Measurements from ENCODE around the gene CTNNA3. TPM values are rescaled to one million over a fixed set of nuclear protein-coding genes. Genes with fewer than 3 reads are reported as not detected.
"Not testable (repeated sequence)": the region's sequence is repeated elsewhere in the genome, so short reads cannot be mapped to it uniquely, and the experiment has no call there.

Gene CTNNA3
- polyA plus RNA-seq, 4 donors = 1.0 to 3.9 (median 2.9) TPM

DNA sequence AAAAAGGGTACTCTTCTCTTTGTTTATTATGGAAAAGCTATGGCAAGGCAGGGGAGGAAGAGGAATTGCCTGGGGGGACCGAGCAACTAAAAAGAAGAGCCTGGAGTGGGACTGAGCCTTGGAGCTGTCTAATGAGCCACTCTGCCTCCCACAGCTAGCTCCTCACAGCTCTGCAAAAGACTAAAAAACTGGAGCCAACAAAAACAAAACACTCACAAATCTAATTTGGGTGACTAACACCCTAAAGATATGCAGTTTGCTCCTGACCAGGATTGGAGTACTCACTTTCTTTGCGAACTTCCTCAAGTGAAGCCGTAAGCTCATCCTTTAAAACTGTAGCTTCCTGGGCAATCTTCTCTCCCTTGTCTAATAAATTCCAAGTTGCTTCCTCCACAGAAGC is 89.4 kb downstream of the CTNNA3 start:
- no peak for DNase-seq (ENCODE audit: low read depth in 4 of 4, low spot score in 3 of 4)

DNA sequence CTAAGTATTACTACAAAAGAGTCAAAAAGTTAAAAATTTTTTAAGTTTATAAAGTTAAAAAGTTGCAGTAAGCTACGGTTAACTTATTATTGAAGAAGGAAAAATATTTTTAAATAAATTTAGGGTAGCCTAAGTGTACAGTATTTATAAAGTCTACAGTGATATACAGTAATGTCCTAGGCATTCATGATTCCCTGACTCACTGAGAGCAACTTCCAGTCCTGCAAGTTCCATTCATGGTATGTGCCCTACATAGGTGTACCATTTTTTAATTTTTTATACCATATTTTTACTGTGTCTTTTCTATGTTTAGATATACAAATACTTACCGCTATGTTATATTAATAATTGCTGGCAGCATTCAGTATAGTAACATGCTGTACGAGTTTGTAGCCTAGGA is 92.3 kb downstream of the CTNNA3 start:
- DNase-seq (ENCODE audit: low read depth in 4 of 4, low spot score in 3 of 4) = no peak

DNA sequence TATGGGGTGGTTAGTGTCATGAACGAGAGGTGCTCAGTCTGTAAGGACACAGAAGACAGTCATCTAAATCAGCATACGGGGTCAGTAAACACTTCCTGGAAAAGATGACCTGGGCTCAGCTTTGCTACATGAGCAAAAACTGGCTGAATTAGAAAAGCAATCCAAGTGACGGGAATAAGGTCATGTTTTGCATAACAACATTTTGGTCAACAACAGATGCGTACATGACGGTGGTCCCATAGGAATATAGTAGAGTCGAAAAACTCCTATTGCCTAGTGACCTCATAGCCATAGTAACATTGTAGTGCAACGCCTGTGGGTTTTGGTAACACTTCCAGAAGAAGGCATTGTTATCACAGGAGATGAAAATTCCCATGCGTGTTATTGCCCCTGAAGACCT is 92.9 kb downstream of the CTNNA3 start:
- no peak for DNase-seq (ENCODE audit: low read depth in 4 of 4, low spot score in 3 of 4)

DNA sequence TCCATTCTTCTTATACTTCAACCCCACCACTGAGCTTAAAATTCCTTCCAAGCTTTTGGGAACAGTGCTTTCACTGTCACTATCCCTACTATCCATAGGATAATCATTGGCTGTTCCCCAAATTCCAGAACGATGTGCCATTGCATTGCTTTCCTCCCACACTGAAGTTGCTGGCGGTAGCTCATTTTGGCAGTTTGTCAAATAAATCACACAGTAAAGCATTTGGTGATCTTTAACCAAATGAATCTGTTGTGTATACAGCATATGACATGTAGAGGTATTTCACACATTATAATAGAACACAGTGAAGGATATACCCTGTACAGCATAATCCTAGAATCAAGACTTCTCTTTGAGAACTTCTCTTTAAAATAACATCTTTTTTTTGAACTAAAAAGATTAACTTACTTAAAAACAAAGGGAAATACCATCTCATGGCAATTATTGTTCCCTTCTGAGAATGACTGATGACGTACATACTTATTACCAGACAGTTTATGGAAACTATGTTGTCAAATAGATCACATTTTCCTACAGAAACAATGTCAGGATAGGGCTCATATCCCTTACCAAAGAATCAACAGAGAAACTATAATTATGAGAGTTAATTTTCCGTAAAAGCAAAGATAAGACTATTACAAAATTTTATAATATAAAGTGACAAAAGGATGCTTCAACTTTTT is 93.6 kb downstream of the CTNNA3 start:
- DNase-seq (ENCODE audit: low read depth in 4 of 4, low spot score in 3 of 4) = no peak

DNA sequence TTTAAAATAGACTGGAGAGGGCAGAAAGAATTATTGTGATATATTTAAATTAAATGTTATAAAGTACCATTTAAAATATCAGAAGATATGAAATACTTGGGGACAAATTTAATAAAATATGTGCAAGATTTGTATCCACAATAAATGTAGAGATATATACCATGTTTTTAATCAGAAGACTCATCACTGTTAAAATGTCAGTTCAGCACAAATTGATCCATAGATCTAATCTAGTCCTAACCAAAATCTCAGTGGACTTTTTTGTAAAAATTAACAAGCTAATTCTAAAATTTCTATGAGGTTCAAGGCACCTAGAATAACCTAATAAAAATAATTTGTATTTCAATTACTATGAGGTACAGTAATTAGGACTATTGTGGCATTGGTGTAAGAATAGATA is 96.4 kb downstream of the CTNNA3 start:
- no peak for DNase-seq (ENCODE audit: low read depth in 4 of 4, low spot score in 3 of 4)

DNA sequence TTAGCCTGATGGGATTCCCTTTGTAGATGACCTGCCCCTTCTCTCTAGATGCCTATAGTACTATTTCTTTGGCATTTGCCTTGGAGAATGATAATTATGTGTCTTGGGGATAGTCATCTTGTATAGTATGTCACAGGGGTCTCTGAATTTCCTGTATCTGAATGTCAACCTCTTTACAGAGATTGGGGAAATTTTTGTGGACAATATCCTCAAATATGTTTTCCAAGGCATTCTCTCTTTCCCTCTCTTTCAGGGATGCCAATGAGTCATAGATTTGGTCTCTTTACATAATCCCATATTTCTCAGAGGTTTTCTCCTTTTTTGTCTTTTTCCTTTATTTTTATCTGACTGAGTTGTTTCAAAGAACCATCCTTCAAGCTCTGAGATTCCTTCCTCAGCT is 99.4 kb downstream of the CTNNA3 start:
- no peak for DNase-seq (ENCODE audit: low read depth in 4 of 4, low spot score in 3 of 4)

DNA sequence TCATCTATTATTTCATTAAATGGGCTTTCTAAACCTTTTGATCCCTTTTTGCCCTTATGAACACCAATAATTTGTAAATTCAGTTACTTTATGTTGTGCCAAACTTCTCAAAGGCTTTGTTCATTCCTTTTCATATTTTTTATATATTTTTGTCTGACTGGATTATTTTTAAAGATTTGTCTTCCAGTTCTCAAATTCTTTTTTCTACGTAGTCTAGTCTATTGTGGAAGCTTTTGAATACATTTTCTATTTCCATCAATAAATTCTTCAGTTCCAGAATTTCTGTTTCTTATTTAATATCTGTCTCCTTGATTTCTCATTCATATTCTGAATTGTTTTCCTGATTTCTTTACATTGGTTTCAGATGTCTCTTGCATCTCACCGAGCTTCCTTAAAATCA is 108.2 kb downstream of the CTNNA3 start:
- no peak for DNase-seq (ENCODE audit: low read depth in 4 of 4, low spot score in 3 of 4)

DNA sequence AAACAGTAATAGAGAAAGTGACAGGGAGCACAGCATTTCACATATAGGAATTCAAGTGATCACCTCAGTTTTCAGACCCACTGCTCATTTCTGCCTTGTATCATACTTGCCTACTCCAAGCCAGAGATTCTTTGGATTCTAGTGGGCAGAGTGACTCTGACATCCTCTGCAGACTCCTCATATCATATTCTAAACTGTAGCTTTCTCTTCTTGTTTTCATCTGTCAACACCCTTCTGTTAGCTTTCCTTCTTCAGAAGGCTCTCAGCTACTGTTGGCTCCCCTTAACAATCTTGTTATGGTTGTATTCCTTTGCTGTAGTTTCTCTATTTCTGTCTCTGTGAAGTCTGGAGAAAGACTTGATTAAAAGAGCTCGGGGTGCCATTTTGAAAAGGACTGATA is 120.5 kb downstream of the CTNNA3 start:
- no peak for DNase-seq (ENCODE audit: low read depth in 4 of 4, low spot score in 3 of 4)

DNA sequence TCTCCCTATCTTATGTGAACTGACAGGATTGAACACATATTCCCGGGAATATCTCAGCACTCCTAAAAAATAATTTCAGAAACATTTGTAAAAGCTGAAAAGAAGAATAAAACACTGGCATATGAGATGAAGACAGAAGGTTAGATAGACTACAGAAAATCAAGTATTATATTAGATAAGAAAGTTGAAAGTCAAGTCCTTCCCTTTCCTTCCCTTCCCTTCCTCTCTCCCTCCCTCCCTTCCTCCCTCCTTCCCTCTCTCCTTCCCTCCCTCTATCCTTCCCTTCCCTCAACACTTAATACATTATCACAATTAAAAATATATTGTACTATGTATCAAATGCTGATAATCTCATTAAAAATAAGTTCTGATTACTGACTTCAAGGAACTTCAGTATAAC is 122.5 kb downstream of the CTNNA3 start:
- DNase-seq (ENCODE audit: low read depth in 4 of 4, low spot score in 3 of 4) = no peak

DNA sequence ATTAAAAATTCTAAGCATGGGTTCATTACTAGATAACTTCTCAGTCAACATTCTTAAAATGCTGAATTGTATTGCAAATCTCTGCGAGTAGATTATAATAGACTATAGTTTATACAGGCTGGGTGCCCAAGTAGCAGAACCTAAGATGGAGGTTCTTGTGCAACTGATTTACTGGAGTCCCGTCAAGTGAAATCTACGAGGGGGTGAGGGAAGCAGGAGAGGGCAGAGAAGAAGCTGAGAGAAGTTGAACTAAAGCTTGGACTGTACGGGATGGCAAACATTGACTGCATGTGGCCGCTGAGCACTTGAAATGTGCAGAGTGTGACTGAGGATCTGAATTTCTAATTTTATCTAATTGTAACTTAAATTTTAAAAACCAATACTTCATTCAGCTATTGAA is 124.5 kb downstream of the CTNNA3 start:
- no peak for DNase-seq (ENCODE audit: low read depth in 4 of 4, low spot score in 3 of 4)

DNA sequence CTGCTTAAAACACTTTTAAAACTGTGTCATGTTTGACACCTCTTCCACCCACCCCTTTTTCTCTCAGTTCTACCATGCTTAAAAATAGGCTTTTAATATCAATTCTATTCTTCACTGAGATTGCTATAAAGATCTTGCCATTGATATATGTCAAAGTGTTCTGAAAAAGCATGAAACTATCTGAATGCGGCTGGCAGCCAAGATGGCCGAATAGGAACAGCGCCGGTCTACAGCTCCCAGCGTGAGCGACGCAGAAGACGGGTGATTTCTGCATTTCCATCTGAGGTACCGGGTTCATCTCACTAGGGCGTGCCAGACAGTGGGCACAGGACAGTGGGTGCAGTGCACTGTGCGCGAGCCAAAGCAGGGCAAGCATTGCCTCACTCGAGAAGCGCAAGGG is 137.7 kb downstream of the CTNNA3 start:
- DNase-seq (ENCODE audit: low read depth in 4 of 4, low spot score in 3 of 4) = not testable (repeated sequence)

DNA sequence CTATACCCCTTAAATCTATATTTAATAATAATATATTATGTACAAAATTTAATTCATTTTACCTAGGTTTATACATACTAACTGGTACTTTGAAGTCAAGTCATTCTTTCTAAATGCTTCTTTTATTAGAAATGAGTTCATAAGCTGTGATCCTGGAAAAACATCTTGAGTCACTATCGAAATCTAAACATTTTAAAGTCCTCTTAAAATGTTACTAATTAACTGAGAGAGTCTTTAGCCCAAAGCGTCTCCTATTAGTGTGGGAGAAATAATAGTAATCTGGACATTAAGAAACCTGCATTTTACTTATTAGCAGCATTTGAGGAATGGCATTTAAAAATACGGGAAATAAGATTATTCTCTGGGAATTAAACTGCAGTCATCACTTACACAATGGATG is 142.7 kb downstream of the CTNNA3 start:
- no peak for DNase-seq (ENCODE audit: low read depth in 4 of 4, low spot score in 3 of 4)

DNA sequence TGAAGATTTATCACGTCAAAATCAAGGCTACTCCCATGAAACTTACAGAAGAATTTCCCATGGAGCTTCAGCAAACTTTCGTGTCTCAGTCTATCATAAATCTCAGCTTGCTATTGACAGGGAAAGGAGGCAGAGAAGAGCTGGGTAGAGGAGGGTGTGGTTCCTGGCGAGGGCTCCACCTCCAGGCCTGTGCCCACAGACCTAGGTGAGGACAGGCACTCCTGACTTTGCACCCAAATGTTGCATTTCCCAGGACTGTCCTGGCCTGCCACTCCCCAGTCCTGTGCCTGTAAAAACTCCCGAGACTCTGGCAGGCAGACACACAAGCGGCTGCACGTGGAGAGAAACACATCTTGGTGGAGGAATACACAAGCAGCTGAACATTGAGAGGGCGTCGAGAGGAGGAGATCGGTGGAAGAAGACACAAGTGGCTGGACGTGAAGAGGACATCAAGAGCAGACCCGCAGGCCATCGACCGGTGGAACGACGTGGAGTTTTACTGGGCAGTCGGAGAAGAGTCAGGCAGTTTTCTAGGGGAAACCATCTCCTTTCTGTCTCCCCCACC is 145.1 kb downstream of the CTNNA3 start:
- no peak for DNase-seq (ENCODE audit: low read depth in 4 of 4, low spot score in 3 of 4)

DNA sequence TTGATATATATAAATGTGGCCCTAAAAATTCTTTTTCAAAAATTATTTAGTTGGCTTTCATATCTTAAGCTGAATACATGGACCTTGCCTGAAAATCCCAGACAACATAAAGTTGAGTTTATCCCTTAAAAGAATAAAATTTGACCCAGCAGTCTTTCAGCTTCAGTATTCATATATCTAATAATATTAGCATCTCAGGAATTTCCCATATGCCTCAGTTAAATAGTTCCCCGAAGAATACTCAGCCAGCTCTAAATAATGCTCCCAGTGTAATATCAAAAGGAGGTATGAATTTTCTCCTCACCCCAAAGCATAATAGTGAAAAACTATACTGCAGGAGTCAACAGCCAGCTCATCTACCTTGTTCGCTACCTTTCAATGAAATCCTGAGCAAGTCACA is 145.9 kb downstream of the CTNNA3 start:
- DNase-seq (ENCODE audit: low read depth in 4 of 4, low spot score in 3 of 4) = no peak

DNA sequence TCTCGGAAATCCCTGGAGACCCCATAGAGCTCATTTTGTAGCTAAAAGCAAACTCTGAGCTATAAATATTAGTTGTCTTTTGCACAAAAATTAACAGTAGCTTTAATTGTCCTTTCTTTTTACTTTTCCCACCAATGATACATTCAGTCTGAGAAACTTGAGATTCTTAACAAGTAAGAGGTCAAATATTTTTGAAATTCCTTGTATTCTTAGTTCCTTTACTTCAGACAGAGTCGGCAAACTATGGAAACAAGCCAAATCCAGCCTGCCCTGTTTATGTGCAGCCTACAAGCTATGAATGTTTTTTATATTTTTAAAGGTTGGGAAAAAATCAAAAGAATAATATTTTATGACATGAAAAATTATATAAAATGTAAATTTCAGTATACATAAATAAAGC is 146.6 kb downstream of the CTNNA3 start:
- DNase-seq (ENCODE audit: low read depth in 4 of 4, low spot score in 3 of 4) = no peak

DNA sequence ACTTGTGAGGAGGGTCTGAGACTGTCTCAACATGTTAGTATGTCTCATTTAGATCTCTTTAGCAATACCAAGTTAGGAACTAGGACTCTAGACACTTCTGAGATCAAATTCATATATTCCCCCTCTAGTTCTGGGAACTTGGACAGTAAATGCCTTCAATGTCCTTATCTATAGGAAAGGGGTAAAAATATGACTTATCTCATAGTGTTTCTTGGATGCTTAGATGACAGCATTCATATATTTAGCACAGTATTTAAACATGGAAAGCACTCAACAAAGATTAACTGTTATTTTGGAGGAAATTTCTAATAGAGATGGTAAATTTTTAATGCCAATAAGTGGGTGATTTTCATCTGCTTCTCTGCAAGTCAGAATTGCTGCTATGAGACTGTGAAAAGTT is 154.6 kb downstream of the CTNNA3 start:
- DNase-seq (ENCODE audit: low read depth in 4 of 4, low spot score in 3 of 4) = no peak

DNA sequence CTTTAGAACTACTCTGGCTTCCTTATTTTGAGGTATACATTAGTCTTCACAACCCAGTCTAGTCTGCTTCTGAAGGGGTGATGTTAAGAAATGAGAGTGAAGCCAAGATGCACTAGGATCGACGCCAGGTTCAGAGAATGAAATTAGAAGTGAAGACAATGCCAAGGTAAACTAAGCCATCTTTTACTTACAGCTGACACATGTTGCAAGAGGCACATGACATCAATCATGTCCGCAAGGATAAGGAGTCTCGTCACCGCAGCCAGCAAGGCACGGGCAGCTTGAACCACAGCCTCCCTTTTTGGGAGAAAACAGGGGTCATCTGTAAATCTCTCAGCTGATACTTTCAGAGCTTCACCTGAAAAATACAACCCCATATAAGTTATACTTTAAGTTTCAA is 156.7 kb downstream of the CTNNA3 start:
- no peak for DNase-seq (ENCODE audit: low read depth in 4 of 4, low spot score in 3 of 4)

DNA sequence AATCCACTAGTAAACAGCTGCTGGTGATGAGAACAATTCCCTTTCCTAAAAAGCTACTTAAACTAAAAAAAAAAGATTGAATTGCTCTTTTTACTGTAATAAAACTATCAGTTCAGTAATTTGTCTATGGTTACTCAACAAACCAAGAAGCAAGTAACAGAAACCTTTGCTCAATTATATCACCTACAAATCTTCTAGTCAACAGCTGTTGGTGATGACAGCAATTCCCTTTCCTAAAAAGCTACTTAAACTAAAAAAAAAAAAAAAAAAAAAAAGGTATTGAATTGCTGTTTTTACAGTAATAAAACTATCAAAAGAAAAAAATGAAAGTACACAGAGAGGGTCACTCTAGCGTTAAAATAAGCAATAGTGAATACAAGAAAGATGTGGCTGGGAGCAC is 158.1 kb downstream of the CTNNA3 start:
- peak in 1 of 4 donors; percentile 30 for DNase-seq (ENCODE audit: low read depth in 4 of 4, low spot score in 3 of 4)

DNA sequence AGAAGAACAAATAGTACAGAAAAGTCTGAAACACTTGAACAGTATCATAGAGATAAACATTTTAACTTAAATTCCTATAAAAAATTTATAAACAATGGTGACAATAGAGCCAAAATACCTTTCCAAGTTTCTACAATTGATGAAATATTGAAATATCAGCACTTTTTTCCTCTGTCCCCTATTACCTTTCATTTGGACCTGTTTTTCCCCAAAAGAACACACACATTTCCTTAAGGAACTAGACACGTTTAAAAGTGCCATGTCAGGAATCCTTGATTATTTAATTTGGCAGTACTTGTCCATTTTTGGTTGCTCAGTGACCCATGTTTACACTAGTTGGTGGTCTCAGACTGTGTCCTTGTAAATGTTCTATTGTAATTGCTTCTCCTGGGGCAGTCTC is 162.6 kb downstream of the CTNNA3 start:
- DNase-seq (ENCODE audit: low read depth in 4 of 4, low spot score in 3 of 4) = no peak

DNA sequence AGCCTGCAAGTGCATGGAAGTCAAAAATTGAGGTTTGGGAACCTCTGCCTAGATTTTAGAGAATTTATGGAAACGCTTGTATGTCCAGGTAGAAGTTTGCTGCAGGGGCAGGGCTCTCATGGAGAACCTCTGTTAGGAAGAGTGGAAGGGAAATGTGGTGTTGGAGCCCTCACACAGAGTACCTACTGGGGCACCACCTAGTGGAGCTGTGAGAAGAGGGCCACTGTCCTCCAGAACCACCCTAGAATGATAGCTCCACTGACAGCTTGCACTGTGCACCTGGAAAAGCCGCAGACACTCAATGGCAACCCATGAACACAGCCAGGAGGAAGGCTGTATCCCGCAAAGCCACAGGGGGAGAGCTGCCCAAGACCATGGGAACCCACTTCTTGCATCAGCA is 165.0 kb downstream of the CTNNA3 start:
- not testable (repeated sequence) for DNase-seq (ENCODE audit: low read depth in 4 of 4, low spot score in 3 of 4)

DNA sequence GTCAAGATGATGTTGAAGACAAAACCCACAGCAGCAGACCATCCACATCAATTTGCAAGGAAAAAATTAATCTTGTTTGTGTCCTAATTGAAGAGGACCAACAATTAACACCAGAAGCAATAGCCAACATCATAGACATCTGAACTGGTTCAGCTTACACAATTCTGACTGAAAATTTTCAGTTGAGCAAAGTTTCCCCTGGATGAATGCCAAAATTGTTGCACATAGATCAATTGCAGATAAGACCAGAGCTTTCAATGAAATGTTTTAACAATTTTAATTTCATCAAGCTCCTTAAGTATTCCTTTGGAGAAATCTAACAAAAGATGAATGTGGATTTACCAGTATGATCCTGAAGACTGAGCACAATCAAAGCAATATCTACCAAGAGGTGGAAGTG is 168.6 kb downstream of the CTNNA3 start:
- no peak for DNase-seq (ENCODE audit: low read depth in 4 of 4, low spot score in 3 of 4)

DNA sequence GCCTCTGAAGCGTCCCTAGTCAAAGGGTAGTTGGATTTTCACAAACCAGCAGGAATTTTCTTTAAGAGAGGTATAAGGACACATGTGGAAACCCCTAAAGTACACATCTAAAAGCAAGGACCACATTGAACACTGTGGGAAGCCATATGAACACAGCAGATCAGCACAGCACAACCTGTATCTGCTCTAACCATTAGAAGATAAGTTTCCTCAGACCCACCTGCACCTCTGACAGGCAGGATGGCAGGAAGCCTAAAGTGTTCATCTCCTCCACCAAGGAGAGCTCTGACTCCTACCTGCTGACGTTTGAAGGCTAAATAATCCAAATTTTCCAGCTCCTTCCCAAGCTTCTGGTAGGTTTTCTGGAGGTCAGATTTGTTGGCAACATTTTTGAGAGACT is 174.4 kb downstream of the CTNNA3 start:
- no peak for DNase-seq (ENCODE audit: low read depth in 4 of 4, low spot score in 3 of 4)
